GM13977 (cell line): Measurements from ENCODE around the gene MLPH.

Experiments
- DNase-seq: peaks from one replicate; pipeline ENCODE4 v3.0.0; 2012; ENCODE audit warnings: low spot score
- in situ Hi-C: fragments of 300-500 bp; cut with MboI; formaldehyde crosslinking; loops from one replicate; pipeline ENCODE4 v1.12.0; 2022; ENCODE audit warnings: low sequenced_read_pairs, low pct_unique_long_range_greater_than_20kb, mixed read lengths, inconsistent platforms; ENCODE audit not compliant: unreplicated experiment
- TF ChIP-seq, protein P1 (sequence below): IDR thresholded peaks from 2 replicates; pipeline ENCODE4 v1.5.1; 2012; ENCODE audit warnings: mild to moderate bottlenecking, control low read depth; ENCODE audit not compliant: insufficient read depth; ENCODE audit errors: extremely low read depth, missing control alignments

Gene MLPH

DNA sequence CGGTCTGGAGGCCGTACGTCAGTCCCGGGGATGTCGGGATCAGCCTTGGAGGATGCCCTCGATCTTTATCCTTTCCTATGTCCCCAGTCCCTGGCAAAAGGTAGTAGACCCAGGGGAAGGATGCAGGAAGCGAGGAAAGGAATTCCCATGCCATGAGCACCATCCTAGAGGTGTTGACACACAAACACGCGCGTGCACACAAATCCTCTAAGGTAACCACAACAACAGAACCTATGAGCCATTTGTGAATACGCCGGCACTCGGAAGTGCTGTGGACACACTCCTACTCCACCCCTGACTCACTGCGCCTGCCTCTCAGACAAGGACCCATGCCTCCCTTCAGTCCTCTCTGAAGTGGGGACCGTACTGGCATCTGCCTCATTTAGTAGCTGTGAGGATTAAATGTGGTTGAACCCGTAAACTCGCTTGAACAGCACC, 11.3 kb upstream of the MLPH start:
- in situ Hi-C loops = no loop called here
- TF ChIP-seq, protein P1, sequence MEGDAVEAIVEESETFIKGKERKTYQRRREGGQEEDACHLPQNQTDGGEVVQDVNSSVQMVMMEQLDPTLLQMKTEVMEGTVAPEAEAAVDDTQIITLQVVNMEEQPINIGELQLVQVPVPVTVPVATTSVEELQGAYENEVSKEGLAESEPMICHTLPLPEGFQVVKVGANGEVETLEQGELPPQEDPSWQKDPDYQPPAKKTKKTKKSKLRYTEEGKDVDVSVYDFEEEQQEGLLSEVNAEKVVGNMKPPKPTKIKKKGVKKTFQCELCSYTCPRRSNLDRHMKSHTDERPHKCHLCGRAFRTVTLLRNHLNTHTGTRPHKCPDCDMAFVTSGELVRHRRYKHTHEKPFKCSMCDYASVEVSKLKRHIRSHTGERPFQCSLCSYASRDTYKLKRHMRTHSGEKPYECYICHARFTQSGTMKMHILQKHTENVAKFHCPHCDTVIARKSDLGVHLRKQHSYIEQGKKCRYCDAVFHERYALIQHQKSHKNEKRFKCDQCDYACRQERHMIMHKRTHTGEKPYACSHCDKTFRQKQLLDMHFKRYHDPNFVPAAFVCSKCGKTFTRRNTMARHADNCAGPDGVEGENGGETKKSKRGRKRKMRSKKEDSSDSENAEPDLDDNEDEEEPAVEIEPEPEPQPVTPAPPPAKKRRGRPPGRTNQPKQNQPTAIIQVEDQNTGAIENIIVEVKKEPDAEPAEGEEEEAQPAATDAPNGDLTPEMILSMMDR = no peak
- no peak for DNase-seq

DNA sequence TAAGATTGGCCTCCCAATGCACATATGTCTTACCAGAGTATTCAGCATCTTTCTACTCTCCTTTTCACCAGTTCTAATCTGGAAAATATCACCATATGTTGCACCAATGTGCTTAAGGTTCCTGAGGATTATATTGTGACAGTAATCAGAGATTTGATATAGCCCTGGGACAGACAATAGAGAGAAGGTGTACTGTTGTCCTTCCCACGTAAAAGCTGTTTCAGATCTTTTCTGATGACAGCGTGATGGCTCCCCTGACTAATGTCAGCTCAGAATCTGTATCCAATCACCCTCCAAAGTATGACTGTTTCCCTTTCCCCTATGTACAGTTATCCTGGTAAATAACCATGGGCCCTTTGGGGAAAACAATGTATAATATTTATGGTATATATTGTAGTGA, 9.0 kb upstream of the MLPH start:
- no peak for DNase-seq
- in situ Hi-C loops = no loop called here
- TF ChIP-seq, protein P1 = no peak

DNA sequence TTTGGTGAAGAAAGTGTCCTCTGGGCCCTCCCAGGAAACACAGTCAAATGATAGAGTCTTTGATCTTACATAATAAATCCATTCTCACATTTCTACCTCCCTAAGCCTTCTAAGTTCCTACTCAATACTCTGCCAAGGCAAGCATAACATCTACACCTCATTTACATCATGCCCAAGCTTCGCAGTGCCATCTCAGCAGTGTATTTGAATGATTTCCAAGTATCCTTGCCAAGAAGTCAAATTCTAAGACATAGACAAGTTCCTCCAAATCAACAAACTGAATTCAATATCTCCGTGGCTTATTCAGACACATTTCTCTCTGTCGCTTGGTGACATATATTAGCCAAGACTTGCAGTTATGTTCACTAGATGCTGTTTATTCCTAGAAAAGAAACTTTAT, 8.1 kb upstream of the MLPH start:
- in situ Hi-C loops = no loop called here
- TF ChIP-seq, protein P1 = no peak
- no peak for DNase-seq

DNA sequence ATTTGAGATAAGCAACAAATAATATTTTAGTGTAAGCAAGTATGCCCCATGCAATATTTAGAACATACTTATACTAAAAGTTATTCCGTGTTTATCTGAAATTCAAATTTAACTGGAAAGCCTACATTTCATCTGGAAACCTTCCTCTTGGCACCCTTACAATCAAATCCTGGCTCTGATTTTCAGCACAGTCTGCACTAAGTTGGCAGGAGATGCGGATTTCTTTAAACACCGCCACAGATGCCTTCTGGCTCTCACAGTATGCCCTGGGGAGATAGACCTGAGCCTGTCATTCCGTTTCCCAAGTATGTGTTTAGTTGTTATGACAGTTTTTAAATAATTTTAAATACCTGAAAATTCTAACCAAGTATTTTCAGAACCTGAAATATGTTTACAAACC, 7.3 kb upstream of the MLPH start:
- in situ Hi-C loops = no loop called here
- TF ChIP-seq, protein P1 = no peak
- no peak for DNase-seq

DNA sequence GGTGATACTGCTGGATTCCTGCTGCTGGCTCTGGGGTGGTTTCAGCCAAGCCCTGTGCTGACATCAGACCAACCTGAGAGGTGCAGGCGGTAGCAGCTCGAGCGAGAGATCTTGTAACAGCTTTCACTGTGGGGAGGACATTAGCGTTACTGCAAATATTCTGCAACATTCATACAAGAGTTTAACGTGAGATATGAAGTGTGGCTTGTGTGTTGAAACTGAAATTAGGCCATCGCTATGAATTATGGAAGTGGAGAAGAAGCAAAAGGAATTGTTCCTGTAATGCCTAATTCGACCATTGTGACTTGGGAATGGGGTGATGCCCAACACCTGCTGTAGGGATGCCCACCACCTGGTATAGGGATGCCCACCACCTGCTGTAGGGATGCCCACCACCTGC, 6.5 kb upstream of the MLPH start:
- TF ChIP-seq, protein P1 = no peak
- no peak for DNase-seq
- in situ Hi-C loops = no loop called here

DNA sequence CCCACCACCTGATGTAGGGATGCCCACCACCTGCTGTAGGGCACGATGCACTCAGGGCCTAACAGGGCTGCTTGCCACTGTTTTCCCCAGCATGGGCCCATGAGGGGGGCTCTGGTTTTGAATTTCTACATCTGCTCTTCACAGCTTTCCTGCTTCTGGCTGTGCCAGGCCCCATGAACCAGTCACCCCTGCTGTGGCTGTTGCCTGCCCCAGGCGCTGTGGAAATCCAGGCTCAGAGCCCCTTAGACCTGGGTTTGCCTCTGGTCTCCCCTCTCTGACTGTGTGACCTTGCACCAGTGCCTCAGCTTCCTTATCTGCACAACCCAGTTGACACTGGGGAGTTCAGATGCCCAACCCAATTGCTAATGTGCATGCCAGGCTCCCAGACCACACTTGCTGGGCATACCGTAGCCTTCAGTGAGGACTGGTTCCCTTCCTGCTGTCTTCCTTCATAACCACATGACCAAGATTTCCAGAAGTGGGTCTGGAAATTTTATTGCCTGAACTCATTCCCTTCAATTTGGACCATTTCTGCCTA, 6.0 kb upstream of the MLPH start:
- in situ Hi-C loops = no loop called here
- TF ChIP-seq, protein P1 = no peak
- no peak for DNase-seq

DNA sequence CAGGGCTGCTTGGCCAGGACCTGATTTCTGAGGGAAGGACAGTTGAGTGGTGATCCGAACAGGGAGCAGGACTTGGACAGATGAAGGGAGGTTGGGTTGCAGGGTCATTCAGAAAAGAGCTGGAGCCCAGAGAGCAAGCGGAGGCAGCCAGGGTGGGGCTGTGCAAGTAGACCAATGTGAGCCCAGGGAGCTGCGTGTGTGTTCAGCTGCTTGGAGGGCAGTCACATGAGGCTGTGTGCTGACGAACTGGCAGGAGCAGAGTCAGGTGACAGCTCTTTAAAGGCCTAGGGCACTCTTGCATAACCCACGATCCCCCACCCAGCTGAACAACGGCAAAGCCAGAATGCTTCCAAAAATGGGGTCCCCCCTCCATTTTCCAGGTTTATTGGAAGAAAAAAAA, 4.6 kb upstream of the MLPH start:
- in situ Hi-C loops = no loop called here
- DNase-seq = no peak
- TF ChIP-seq, protein P1 = no peak
